Heart left ventricle (tissue), 16 donors: ENCODE results near the gene DNAH7. TPM values are rescaled to one million over a fixed set of nuclear protein-coding genes. Genes with fewer than 3 reads are reported as not detected.

Source experiments
- ATAC-seq, 4 donors: fragments of 200-7000 bp; cut with Tn5 transposase; one replicate each; pipeline ENCODE4 v1.9.1; 2020 to 2022; ENCODE audit warnings: moderate library complexity in 4 of 4, mild to moderate bottlenecking in 3 of 4, moderate number of reproducible peaks in 1 of 4
- DNase-seq, 5 donors: peaks; one replicate each; pipeline ENCODE4 v3.0.0-alpha.2; 2020
- H3K27ac ChIP-seq, 12 donors: fragments of 200-600 bp; sonication (generic) in 4 of 12; one replicate each; pipeline versions ENCODE4 v1.5.0 to v1.8.0; 2016 to 2022; ENCODE audit warnings: mild to moderate bottlenecking in 2 of 12
- H3K27me3 ChIP-seq, 9 donors: fragments of 200-600 bp; sonication (generic) in 2 of 9; one replicate each; pipeline versions ENCODE4 v1.5.1 to v1.8.0; 2016 to 2022; ENCODE audit warnings: mild to moderate bottlenecking in 3 of 9
- H3K36me3 ChIP-seq, 9 donors: fragments of 200-600 bp; sonication (generic) in 2 of 9; one replicate each; pipeline versions ENCODE4 v1.5.0 to v1.8.0; 2018 to 2022; ENCODE audit warnings: mild to moderate bottlenecking in 2 of 9
- H3K4me1 ChIP-seq, 12 donors: fragments of 200-600 bp; sonication (generic) in 4 of 12; one replicate each; pipeline versions ENCODE4 v1.5.0 to v1.8.0; 2016 to 2022; ENCODE audit warnings: mild to moderate bottlenecking in 3 of 12
- H3K4me3 ChIP-seq, 12 donors: fragments of 200-600 bp; sonication (generic) in 4 of 12; one replicate each; pipeline versions ENCODE4 v1.5.0 to v1.8.0; 2017 to 2022; ENCODE audit warnings: mild to moderate bottlenecking in 9 of 12, moderate library complexity in 4 of 12
- H3K9me3 ChIP-seq, 12 donors: fragments of 200-600 bp; sonication (generic) in 4 of 12; one replicate each; pipeline versions ENCODE4 v1.5.0 to v1.8.0; 2016 to 2022; ENCODE audit warnings: mild to moderate bottlenecking in 1 of 12
- POLR2A ChIP-seq, 2 donors: fragments of 450-650 bp; IDR thresholded peaks; one replicate each; pipeline ENCODE4 v1.6.1; 2017; ENCODE audit warnings: antibody characterized with exemption in 2 of 2, mild to moderate bottlenecking in 2 of 2, moderate library complexity in 2 of 2
- WGBS, 4 donors: extraction: QIAGEN DNeasy Blood & Tissue Kit in 2 of 4; methylation state at CpG; one replicate each; pipeline versions ENCODE4 v1.1.5 to v1.1.7; 2013 to 2018; 5-methylcytosine and 5-hydroxymethylcytosine counted together
- intact Hi-C, 10 donors: fragments of 100-400 bp; cut with DNase I; formaldehyde crosslinking; loops; one replicate each; pipeline versions ENCODE4 v1.11.1 to v1.14.2; 2022
- polyA plus RNA-seq, 2 donors: library from polyadenylated mRNA; stranded (reverse); fragments of 200-250 nt; gene quantifications; one replicate each; pipeline ENCODE4 v1.2.3, GENCODE V29; 2013
- total RNA-seq, 9 donors: library from RNA; depleted of rRNA in 2 of 9; stranded (reverse); fragments of >200 nt in 2 of 9; fragmentation: NEBNext Ultra II Directional in 3 of 9; extraction: Animal tissue kit (Norgen Biotek cat#: 25700) in 3 of 9; gene quantifications; one replicate each; pipeline versions ENCODE4 v1.1.0 to v1.2.4, GENCODE V29; 2016 to 2023
- TF ChIP-seq, protein P1 (sequence below), 12 donors: fragments of 200-600 bp; sonication (generic) in 4 of 12; IDR thresholded peaks; one replicate each; pipeline versions ENCODE4 v1.5.0 to v1.8.0; 2018 to 2022; ENCODE audit warnings: antibody characterized with exemption in 12 of 12, mild to moderate bottlenecking in 5 of 12
- donor health status: ischemic (EF 13 %, LVEDD 7.1; RV severe dilation, severe dysfunction).
- donor health status: healthy with polysubstance abuse.
- donor health status: DM: no; HTN: yes; CAD: no.
- donor health status: DM: no; HTN: no; CAD: no.
- donor health status: ischemic (EF 25% LVEDD 6.9; RV normal size, moderate dysfunction).
- donor health status: ischemic (EF 25% LVEDD 5.7; RV mildly dilated, moderate dysfunction).
- donor health status: healthy.
- donor health status: DM: yes; HTN: yes; CAD: no.
- donor health status: ischemic (EF 35%, LVEDD 5.7; RV mildly dilated, moderate dysfunction).
- donor health status: nonischemic (EF 11% LVEDD 7.7; RV severe dilation, severe dysfunction).
- donor health status: DM: yes; HTN: yes; CAD: no.
- donor health status: PGD.
- donor health status: ischemic (EF 29% LVEDD 5.4; RV normal size, mild dysfunction).
- donor health status: nonischemic (EF 23%, LVEDD 6.1; RV moderate dilation, normal function).

Gene DNAH7
- total and polyA plus RNA-seq, 11 donors = 0.08 to 1.5 (median 0.40) TPM; not detected in 1

DNA sequence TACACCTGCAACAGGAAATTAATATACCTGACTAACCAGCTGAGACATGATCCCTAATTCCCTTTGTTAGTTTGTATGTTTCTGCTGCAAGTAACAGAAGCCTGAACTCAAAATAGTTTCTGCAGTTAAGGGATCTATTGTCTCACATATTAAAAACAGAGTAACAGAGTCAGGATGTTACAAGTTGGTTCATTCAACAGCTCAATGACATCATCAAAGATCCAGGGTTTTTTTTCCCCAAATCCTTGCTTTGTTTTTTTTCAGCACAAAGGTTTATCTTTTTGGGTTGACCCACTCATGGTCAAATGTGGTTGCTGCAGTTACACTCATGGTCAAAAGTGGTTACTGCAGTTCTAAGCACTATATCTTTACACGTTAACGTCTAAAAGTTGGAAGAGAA is 35.0 kb upstream of the DNAH7 start:
- 95 to 98% (median 97%) methylated on average over 2 of the region's 2 CpGs for WGBS, 4 donors
- DNase-seq (no peak), ATAC-seq (no peak)
- intact Hi-C loops = no loop called here
- Histone ChIP-seq H3K9me3 (no peaks in the 10 kb centered on the region), H3K27me3 (no peaks in the 10 kb centered on the region), H3K4me1 (peaks cover 0 to 11% (median 0%) of the 10 kb centered on the region in 12 donors), H3K4me3 (no peak overlapping the region), H3K36me3 (no peaks in the 10 kb centered on the region), H3K27ac (no peak overlapping the region)
- TF ChIP-seq POLR2A (IDR thresholded peaks at IDR 0.05) = no peak
- TF ChIP-seq, protein P1, sequence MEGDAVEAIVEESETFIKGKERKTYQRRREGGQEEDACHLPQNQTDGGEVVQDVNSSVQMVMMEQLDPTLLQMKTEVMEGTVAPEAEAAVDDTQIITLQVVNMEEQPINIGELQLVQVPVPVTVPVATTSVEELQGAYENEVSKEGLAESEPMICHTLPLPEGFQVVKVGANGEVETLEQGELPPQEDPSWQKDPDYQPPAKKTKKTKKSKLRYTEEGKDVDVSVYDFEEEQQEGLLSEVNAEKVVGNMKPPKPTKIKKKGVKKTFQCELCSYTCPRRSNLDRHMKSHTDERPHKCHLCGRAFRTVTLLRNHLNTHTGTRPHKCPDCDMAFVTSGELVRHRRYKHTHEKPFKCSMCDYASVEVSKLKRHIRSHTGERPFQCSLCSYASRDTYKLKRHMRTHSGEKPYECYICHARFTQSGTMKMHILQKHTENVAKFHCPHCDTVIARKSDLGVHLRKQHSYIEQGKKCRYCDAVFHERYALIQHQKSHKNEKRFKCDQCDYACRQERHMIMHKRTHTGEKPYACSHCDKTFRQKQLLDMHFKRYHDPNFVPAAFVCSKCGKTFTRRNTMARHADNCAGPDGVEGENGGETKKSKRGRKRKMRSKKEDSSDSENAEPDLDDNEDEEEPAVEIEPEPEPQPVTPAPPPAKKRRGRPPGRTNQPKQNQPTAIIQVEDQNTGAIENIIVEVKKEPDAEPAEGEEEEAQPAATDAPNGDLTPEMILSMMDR (IDR thresholded peaks at IDR 0.05) = no peak

DNA sequence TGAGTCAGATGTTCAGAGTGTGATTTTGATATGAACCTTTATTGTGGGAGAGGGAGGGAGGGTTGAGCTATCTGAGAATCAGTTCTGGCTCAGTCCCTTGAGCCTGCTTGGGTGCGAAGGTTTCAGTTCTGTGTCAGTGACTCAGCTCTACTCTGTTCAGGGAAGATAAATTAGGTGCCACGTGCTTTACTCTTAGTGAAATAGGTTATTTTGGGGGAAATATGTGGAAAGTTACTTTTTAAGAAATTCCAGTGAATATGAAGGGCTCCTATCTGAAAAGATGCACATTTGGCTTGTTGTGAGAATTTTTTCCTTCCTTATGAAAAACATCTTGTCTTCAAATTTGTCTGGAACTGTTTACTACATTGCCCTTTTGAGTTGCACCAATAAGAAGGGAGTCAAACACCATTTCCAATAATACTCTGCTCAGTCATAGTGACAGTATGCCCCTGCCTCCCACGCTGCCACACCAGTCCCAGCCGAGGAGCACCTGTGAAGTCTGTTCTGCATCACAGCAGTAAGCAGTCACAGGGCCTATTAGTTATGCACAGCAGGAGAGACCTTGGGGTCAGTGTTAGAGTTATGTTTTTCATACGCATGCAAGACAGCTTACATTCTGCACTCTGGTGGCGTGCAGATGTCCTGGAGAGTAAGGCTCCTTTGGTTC is 32.8 kb upstream of the DNAH7 start:
- Histone ChIP-seq H3K36me3 (no peaks in the 10 kb centered on the region), H3K4me3 (no peak overlapping the region), H3K27me3 (no peaks in the 10 kb centered on the region), H3K9me3 (no peaks in the 10 kb centered on the region), H3K27ac (no peak overlapping the region), H3K4me1 (peaks cover 0 to 9% (median 0%) of the 10 kb centered on the region in 12 donors)
- DNase-seq (no peak), ATAC-seq (no peak)
- WGBS, 4 donors = 53 to 64% (median 61%) methylated on average over 6 of the region's 6 CpGs
- TF ChIP-seq, protein P1 (IDR thresholded peaks at IDR 0.05) = no peak
- no peak for TF ChIP-seq POLR2A (IDR thresholded peaks at IDR 0.05)
- intact Hi-C loops = no loop called here

DNA sequence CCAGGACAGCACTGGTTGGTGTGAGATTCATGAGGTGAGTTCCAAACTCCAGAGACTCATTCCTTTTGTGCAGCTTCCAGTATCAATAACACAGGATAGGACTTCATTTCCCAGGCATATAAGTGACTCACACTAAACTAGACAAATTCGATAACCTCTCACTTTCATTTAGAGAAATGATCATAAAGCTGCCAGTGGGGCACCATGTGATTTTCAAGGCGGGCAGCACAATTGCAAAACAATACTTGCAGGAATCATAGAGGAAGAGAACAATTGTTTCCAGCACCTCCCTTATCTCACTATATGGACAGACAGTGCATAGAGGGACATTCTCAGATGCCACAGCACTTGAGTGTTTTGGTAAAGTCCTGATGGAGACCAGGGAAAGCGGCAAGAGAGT is 31.3 kb upstream of the DNAH7 start:
- no peaks in the 10 kb centered on the region for H3K27me3 ChIP-seq
- ATAC-seq (no peak), DNase-seq (no peak)
- no peak overlapping the region for H3K4me3 ChIP-seq
- intact Hi-C loops = no loop called here
- no peak for TF ChIP-seq POLR2A (IDR thresholded peaks at IDR 0.05)
- TF ChIP-seq, protein P1 (IDR thresholded peaks at IDR 0.05) = no peak
- H3K36me3 ChIP-seq = no peaks in the 10 kb centered on the region
- 75 to 84% (median 79%) methylated on average over 3 of the region's 3 CpGs for WGBS, 4 donors
- H3K9me3 ChIP-seq = no peaks in the 10 kb centered on the region
- no peak overlapping the region for H3K27ac ChIP-seq
- H3K4me1 ChIP-seq = no peaks in the 10 kb centered on the region

DNA sequence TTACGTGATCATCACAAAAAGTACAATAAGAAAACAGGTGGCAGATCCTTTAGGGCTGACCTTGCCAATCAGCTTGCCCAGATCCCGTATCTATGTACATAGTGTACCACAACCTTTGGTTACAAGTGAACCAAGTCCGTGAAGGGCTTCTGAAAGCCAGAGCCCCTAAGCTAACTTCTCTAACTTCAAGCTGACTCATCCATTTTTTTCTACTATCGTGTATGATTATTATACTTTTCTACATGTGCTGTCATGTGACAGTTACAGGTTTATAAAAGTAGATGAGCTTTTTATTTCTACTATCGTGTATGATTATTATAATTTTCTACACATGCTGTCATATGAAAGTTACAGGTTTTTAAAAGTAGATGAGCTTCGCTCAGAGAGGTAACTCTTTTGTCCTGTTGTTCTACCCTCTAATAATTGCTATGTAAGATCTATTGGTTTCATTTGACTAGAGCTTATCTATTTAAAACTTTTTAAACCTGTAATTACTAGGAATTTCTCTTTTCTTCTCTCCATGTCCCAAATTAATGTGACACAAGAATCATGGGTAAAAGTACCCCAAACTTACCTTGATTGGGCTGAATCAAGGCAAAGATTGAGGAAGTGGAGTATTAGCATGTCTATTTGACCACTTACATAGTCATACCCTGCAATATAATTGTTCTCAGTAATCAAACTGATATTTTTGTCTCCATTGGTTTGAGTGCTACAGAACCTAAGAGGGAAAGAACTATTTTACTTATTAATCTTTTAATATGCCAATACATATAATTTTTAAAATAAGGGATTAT is 29.4 kb upstream of the DNAH7 start:
- ATAC-seq = no peak
- whole genome bisulfite sequencing, 4 donors = 89 to 94% (median 92%) methylated on average over 6 of the region's 6 CpGs

More for the DNA sequence above, 29.4 kb upstream of the DNAH7 start:
- TF ChIP-seq POLR2A (IDR thresholded peaks at IDR 0.05) = no peak
- Histone ChIP-seq H3K9me3 (peaks cover 0 to 8% (median 0%) of the 10 kb centered on the region in 12 donors), H3K4me1 (no peaks in the 10 kb centered on the region), H3K27me3 (no peaks in the 10 kb centered on the region), H3K27ac (no peak overlapping the region), H3K36me3 (no peaks in the 10 kb centered on the region), H3K4me3 (no peak overlapping the region)
- DNase-seq = no peak
- intact Hi-C loops = no loop called here
